ENCODE measurements around the gene PRKCA. TPM values are rescaled to one million over a fixed set of nuclear protein-coding genes. Genes with fewer than 3 reads are reported as not detected.
A peak's percentile ranks its signal among the peaks of the same experiment; 100 is the strongest.

PRKCA gene
- total RNA-seq, 1 experiment from 2014 or later, result 36.1 TPM

- DNase-seq (ENCODE audit: low read depth in 1 of 2, low spot score in 2 of 2), result no peak
- no peak overlapping the region for H3K27ac ChIP-seq
- peaks cover 9% of the 10 kb centered on the region for H3K36me3 ChIP-seq
- no peaks in the 10 kb centered on the region for H3K27me3 ChIP-seq (replicated peaks)
- peak overlapping the region; percentile 76 for H3K4me3 ChIP-seq
- no peaks in the 10 kb centered on the region for H3K9me3 ChIP-seq (replicated peaks)
- peaks cover 33% of the 10 kb centered on the region for H3K4me1 ChIP-seq (replicated peaks)
Measured at GRCh38 chr17:66301367-66301863, 998 bp upstream of the PRKCA start.

GRCh38 chr17:66302761-66303626 lies 581 bp downstream of the PRKCA start:
- H3K4me3 ChIP-seq, result peak overlapping the region; percentile 76
- H3K9me3 ChIP-seq (replicated peaks), result no peaks in the 10 kb centered on the region
- peaks cover 22% of the 10 kb centered on the region for H3K36me3 ChIP-seq
- peak overlapping the region; percentile 61 for H3K27ac ChIP-seq
- peak; percentile 78 to 79 for DNase-seq (ENCODE audit: low read depth in 1 of 2, low spot score in 2 of 2)
- H3K4me1 ChIP-seq (replicated peaks), result peaks cover 40% of the 10 kb centered on the region
- H3K27me3 ChIP-seq (replicated peaks), result no peaks in the 10 kb centered on the region

- peak in 1 of 2 experiments; percentile 67 for DNase-seq (ENCODE audit: low read depth in 1 of 2, low spot score in 2 of 2)
- H3K9me3 ChIP-seq (replicated peaks), result no peaks in the 10 kb centered on the region
- peaks cover 40% of the 10 kb centered on the region for H3K4me1 ChIP-seq (replicated peaks)
- H3K27ac ChIP-seq, result peak overlapping the region; percentile 61
- peak overlapping the region; percentile 76 for H3K4me3 ChIP-seq
- H3K27me3 ChIP-seq (replicated peaks), result no peaks in the 10 kb centered on the region
- H3K36me3 ChIP-seq, result peaks cover 38% of the 10 kb centered on the region
Measured at GRCh38 chr17:66304304-66305174, 2.1 kb downstream of the PRKCA start.

- Histone ChIP-seq H3K27me3 (replicated peaks) (no peaks in the 10 kb centered on the region), H3K9me3 (replicated peaks) (no peaks in the 10 kb centered on the region), H3K27ac (peak overlapping the region; percentile 61), H3K4me1 (replicated peaks) (peaks cover 38% of the 10 kb centered on the region), H3K4me3 (no peak overlapping the region), H3K36me3 (peaks cover 53% of the 10 kb centered on the region)
- DNase-seq (ENCODE audit: low read depth in 1 of 2, low spot score in 2 of 2), result peak in 1 of 2 experiments; percentile 82
Measured at GRCh38 chr17:66306446-66306845, 4.0 kb downstream of the PRKCA start.

- Histone ChIP-seq H3K4me1 (replicated peaks) (peaks cover 33% of the 10 kb centered on the region), H3K36me3 (peaks cover 49% of the 10 kb centered on the region), H3K4me3 (no peak overlapping the region), H3K27me3 (replicated peaks) (no peaks in the 10 kb centered on the region), H3K9me3 (replicated peaks) (no peaks in the 10 kb centered on the region), H3K27ac (peak overlapping the region; percentile 61)
- no peak for DNase-seq (ENCODE audit: low read depth in 1 of 2, low spot score in 2 of 2)
Measured at GRCh38 chr17:66307257-66307656, 4.8 kb downstream of the PRKCA start.

GRCh38 chr17:66308856-66309255 lies 6.4 kb downstream of the PRKCA start:
- peaks cover 47% of the 10 kb centered on the region for H3K36me3 ChIP-seq
- no peaks in the 10 kb centered on the region for H3K27me3 ChIP-seq (replicated peaks)
- peaks cover 29% of the 10 kb centered on the region for H3K4me1 ChIP-seq (replicated peaks)
- no peaks in the 10 kb centered on the region for H3K9me3 ChIP-seq (replicated peaks)
- DNase-seq (ENCODE audit: low read depth in 1 of 2, low spot score in 2 of 2), result no peak
- H3K27ac ChIP-seq, result no peak overlapping the region
- H3K4me3 ChIP-seq, result no peak overlapping the region

GRCh38 chr17:66309793-66310192 lies 7.4 kb downstream of the PRKCA start:
- H3K27me3 ChIP-seq (replicated peaks), result no peaks in the 10 kb centered on the region
- no peak overlapping the region for H3K4me3 ChIP-seq
- H3K27ac ChIP-seq, result no peak overlapping the region
- no peaks in the 10 kb centered on the region for H3K9me3 ChIP-seq (replicated peaks)
- H3K4me1 ChIP-seq (replicated peaks), result peaks cover 20% of the 10 kb centered on the region
- no peak for DNase-seq (ENCODE audit: low read depth in 1 of 2, low spot score in 2 of 2)
- H3K36me3 ChIP-seq, result peaks cover 47% of the 10 kb centered on the region

GRCh38 chr17:66310528-66311148 lies 8.2 kb downstream of the PRKCA start:
- no peak overlapping the region for H3K27ac ChIP-seq
- H3K4me1 ChIP-seq (replicated peaks), result peaks cover 14% of the 10 kb centered on the region
- DNase-seq (ENCODE audit: low read depth in 1 of 2, low spot score in 2 of 2), result no peak
- H3K9me3 ChIP-seq (replicated peaks), result no peaks in the 10 kb centered on the region
- peaks cover 47% of the 10 kb centered on the region for H3K36me3 ChIP-seq
- no peaks in the 10 kb centered on the region for H3K27me3 ChIP-seq (replicated peaks)
- H3K4me3 ChIP-seq, result no peak overlapping the region

GRCh38 chr17:66312912-66313311 lies 10.5 kb downstream of the PRKCA start:
- Histone ChIP-seq H3K9me3 (replicated peaks) (no peaks in the 10 kb centered on the region), H3K27ac (no peak overlapping the region), H3K36me3 (peaks cover 40% of the 10 kb centered on the region), H3K27me3 (replicated peaks) (no peaks in the 10 kb centered on the region), H3K4me1 (replicated peaks) (peaks cover 9% of the 10 kb centered on the region), H3K4me3 (no peak overlapping the region)
- DNase-seq (ENCODE audit: low read depth in 1 of 2, low spot score in 2 of 2), result no peak

GRCh38 chr17:66313325-66313724 lies 10.9 kb downstream of the PRKCA start:
- Histone ChIP-seq H3K27ac (no peak overlapping the region), H3K4me1 (replicated peaks) (peaks cover 13% of the 10 kb centered on the region), H3K27me3 (replicated peaks) (no peaks in the 10 kb centered on the region), H3K36me3 (peaks cover 36% of the 10 kb centered on the region), H3K4me3 (no peak overlapping the region), H3K9me3 (replicated peaks) (no peaks in the 10 kb centered on the region)
- DNase-seq (ENCODE audit: low read depth in 1 of 2, low spot score in 2 of 2), result no peak

- no peaks in the 10 kb centered on the region for H3K9me3 ChIP-seq (replicated peaks)
- no peak overlapping the region for H3K4me3 ChIP-seq
- no peak for DNase-seq (ENCODE audit: low read depth in 1 of 2, low spot score in 2 of 2)
- no peaks in the 10 kb centered on the region for H3K27me3 ChIP-seq (replicated peaks)
- peaks cover 28% of the 10 kb centered on the region for H3K36me3 ChIP-seq
- peaks cover 15% of the 10 kb centered on the region for H3K4me1 ChIP-seq (replicated peaks)
- no peak overlapping the region for H3K27ac ChIP-seq
Measured at GRCh38 chr17:66313995-66314659, 11.7 kb downstream of the PRKCA start.

- Histone ChIP-seq H3K27me3 (replicated peaks) (no peaks in the 10 kb centered on the region), H3K36me3 (peaks cover 21% of the 10 kb centered on the region), H3K9me3 (replicated peaks) (peaks cover 8% of the 10 kb centered on the region; the same call in 1 of the 2 replicates), H3K4me3 (no peak overlapping the region), H3K4me1 (replicated peaks) (peaks cover 15% of the 10 kb centered on the region), H3K27ac (peak overlapping the region; percentile 29)
- peak in 1 of 2 experiments; percentile 31 for DNase-seq (ENCODE audit: low read depth in 1 of 2, low spot score in 2 of 2)
Measured at GRCh38 chr17:66317629-66318028, 15.2 kb downstream of the PRKCA start.

- H3K27me3 ChIP-seq (replicated peaks), result no peaks in the 10 kb centered on the region
- peaks cover 15% of the 10 kb centered on the region for H3K4me1 ChIP-seq (replicated peaks)
- no peak overlapping the region for H3K27ac ChIP-seq
- no peak overlapping the region for H3K4me3 ChIP-seq
- no peak for DNase-seq (ENCODE audit: low read depth in 1 of 2, low spot score in 2 of 2)
- H3K36me3 ChIP-seq, result peaks cover 21% of the 10 kb centered on the region
- peaks cover 8% of the 10 kb centered on the region; the same call in 1 of the 2 replicates for H3K9me3 ChIP-seq (replicated peaks)
Measured at GRCh38 chr17:66319226-66319625, 16.8 kb downstream of the PRKCA start.

Measured in SJSA1 (cell line).